Spleen (tissue), 7 donors: ENCODE data around the gene SEC62.

ENCODE experiments used
- POLR2A ChIP-seq, 3 donors: fragments of 450-650 bp; IDR thresholded peaks; one replicate each; pipeline ENCODE4 v1.5.1; 2017; ENCODE audit warnings: antibody characterized with exemption in 3 of 3, mild to moderate bottlenecking in 1 of 3
- TF ChIP-seq, protein P1 (sequence below), 11 experiments: fragments of 200-600 bp in 7 of 11; fragments of 450-650 bp in 4 of 11; sonication (generic) in 4 of 11; IDR thresholded peaks in 8 of 11; conservative IDR thresholded peaks in 3 of 11; 1 replicate in 7 of 11; 2 replicates in 4 of 11; pipeline versions ENCODE4 v1.4.0 to v1.8.0; 2016 to 2021; ENCODE audit warnings: antibody characterized with exemption in 11 of 11, inconsistent platforms in 4 of 11, mild to moderate bottlenecking in 1 of 11
- donor health status: DM: no; HTN: no; CAD: no; lungs with moderate emphysema.
- donor health status: DM: no; HTN: no; CAD: no.
- donor health status: DM: no; HTN: no; CAD: no.

DNA sequence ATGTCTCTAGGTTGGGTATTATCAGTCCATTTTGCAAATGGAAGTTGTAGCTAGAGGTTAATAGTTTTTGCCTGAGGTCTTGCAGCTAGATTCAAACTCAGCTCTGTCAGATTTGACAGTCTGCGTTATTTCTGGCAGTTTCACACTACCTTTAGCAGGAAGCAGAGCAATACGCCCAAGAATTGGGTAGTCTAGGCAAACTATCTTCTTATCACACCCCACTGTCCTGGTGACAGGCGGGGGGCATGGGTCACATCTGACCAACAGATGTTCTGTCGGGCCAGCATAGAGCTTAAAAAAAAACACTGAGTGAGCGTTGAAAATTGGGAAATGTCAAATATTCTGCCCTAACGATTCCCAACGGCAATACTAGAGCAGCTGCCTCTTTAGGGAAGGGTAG is 76.9 kb downstream of the SEC62 start:
- TF ChIP-seq, protein P1, sequence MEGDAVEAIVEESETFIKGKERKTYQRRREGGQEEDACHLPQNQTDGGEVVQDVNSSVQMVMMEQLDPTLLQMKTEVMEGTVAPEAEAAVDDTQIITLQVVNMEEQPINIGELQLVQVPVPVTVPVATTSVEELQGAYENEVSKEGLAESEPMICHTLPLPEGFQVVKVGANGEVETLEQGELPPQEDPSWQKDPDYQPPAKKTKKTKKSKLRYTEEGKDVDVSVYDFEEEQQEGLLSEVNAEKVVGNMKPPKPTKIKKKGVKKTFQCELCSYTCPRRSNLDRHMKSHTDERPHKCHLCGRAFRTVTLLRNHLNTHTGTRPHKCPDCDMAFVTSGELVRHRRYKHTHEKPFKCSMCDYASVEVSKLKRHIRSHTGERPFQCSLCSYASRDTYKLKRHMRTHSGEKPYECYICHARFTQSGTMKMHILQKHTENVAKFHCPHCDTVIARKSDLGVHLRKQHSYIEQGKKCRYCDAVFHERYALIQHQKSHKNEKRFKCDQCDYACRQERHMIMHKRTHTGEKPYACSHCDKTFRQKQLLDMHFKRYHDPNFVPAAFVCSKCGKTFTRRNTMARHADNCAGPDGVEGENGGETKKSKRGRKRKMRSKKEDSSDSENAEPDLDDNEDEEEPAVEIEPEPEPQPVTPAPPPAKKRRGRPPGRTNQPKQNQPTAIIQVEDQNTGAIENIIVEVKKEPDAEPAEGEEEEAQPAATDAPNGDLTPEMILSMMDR (IDR thresholded peaks at IDR 0.05 in 8 of 11, conservative IDR thresholded peaks at IDR 0.05 in 3 of 11): no peak
- TF ChIP-seq POLR2A (IDR thresholded peaks at IDR 0.05): no peak
